ENCODE measurements around the gene RAB4A.
"Not testable (repeated sequence)": the region's sequence is repeated elsewhere in the genome, so short reads cannot be mapped to it uniquely, and the experiment has no call there.

RAB4A gene

GRCh38 chr1:229323201-229323600 is 52.3 kb downstream of the RAB4A start:
- Histone ChIP-seq H2AK5ac (ENCODE audit: low read length) (no peak overlapping the region), H3K4me2 (ENCODE audit: low read length) (no peak overlapping the region), H3K4ac (ENCODE audit: low read depth, low read length) (no peak overlapping the region), H3K79me1 (ENCODE audit: low read length) (no peaks in the 10 kb centered on the region), H2BK15ac (replicated peaks; ENCODE audit: low read depth) (no peak overlapping the region), H3K36me3 (ENCODE audit: control insufficient read depth, insufficient read depth, low read length) (no peaks in the 10 kb centered on the region), H3K27ac (ENCODE audit: low read depth, low read length) (no peak overlapping the region), H3K27me3 (ENCODE audit: insufficient read depth, low read length, poor library complexity) (no peaks in the 10 kb centered on the region), H2BK5ac (ENCODE audit: low read length) (no peak overlapping the region), H4K5ac (ENCODE audit: low read length) (no peak overlapping the region), H3K56ac (ENCODE audit: low read length) (no peak overlapping the region), H3K18ac (ENCODE audit: low read length) (no peak overlapping the region), H3K4me3 (ENCODE audit: low read length) (no peak overlapping the region), H3K4me1 (ENCODE audit: control insufficient read depth, low read depth, low read length) (no peaks in the 10 kb centered on the region), H3K9ac (ENCODE audit: low read length) (no peak overlapping the region), H3K79me2 (ENCODE audit: control insufficient read depth, insufficient read depth, low read length) (no peaks in the 10 kb centered on the region), H3K23ac (ENCODE audit: low read length) (no peak overlapping the region), H4K8ac (ENCODE audit: low read depth, low read length) (no peak overlapping the region), H2BK120ac (ENCODE audit: low read depth, low read length) (no peak overlapping the region)
- WGBS (ENCODE audit: extremely low coverage, insufficient coverage, low lambda C conversion rate): no CpG with 5 or more reads among the region's 7 CpGs
- no peak for DNase-seq

DNA sequence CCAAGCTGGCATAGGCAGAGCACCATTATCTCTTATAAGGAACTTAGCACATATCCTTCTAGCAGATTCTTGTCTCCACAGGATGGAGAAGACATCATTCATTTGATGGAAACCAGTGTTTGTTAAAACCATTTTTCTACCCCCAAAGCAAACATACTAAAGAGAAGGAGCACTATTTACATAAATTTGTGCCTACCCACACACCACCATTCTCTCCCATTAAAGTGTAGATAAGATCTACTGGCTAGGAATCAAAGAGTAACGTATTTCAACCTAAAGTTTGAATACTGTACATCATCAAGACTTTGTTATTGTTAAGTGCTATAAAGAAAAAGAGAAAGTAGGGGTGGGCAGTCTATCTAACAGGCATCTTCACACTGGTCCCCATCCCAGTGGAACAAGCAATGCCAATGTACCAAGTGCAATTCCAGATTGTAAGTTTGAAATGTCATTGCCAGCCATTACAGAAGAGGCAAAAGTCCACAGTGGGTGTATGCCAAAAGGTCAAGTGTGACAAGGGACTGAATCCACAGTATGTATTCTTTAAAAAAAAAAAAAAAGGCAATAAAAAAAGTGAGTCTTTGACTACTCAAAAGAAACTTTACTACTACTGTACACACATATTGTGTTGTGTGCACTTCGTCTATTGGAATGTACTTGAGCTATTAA is 53.1 kb downstream of the RAB4A start:
- no peak overlapping the region for H3K9ac ChIP-seq (ENCODE audit: low read length)
- no peak overlapping the region for H4K8ac ChIP-seq (ENCODE audit: low read depth, low read length)
- no CpG with 5 or more reads among the region's 2 CpGs for WGBS (ENCODE audit: extremely low coverage, insufficient coverage, low lambda C conversion rate)
- H3K27ac ChIP-seq (ENCODE audit: low read depth, low read length): no peak overlapping the region
- no peak overlapping the region for H2BK120ac ChIP-seq (ENCODE audit: low read depth, low read length)
- H3K18ac ChIP-seq (ENCODE audit: low read length): no peak overlapping the region
- DNase-seq: no peak
- H4K5ac ChIP-seq (ENCODE audit: low read length): no peak overlapping the region
- H3K36me3 ChIP-seq (ENCODE audit: control insufficient read depth, insufficient read depth, low read length): no peaks in the 10 kb centered on the region
- no peaks in the 10 kb centered on the region for H3K4me1 ChIP-seq (ENCODE audit: control insufficient read depth, low read depth, low read length)
- no peak overlapping the region for H3K23ac ChIP-seq (ENCODE audit: low read length)
- H3K56ac ChIP-seq (ENCODE audit: low read length): no peak overlapping the region
- no peak overlapping the region for H2AK5ac ChIP-seq (ENCODE audit: low read length)
- H2BK5ac ChIP-seq (ENCODE audit: low read length): no peak overlapping the region
- H3K4me3 ChIP-seq (ENCODE audit: low read length): no peak overlapping the region
- no peak overlapping the region for H3K4me2 ChIP-seq (ENCODE audit: low read length)
- H3K79me2 ChIP-seq (ENCODE audit: control insufficient read depth, insufficient read depth, low read length): no peaks in the 10 kb centered on the region
- no peaks in the 10 kb centered on the region for H3K79me1 ChIP-seq (ENCODE audit: low read length)
- no peaks in the 10 kb centered on the region for H3K27me3 ChIP-seq (ENCODE audit: insufficient read depth, low read length, poor library complexity)
- no peak overlapping the region for H2BK15ac ChIP-seq (replicated peaks; ENCODE audit: low read depth)
- no peak overlapping the region for H3K4ac ChIP-seq (ENCODE audit: low read depth, low read length)

GRCh38 chr1:229325401-229325800 is 54.5 kb downstream of the RAB4A start:
- Histone ChIP-seq H3K79me2 (ENCODE audit: control insufficient read depth, insufficient read depth, low read length) (no peaks in the 10 kb centered on the region), H2BK5ac (ENCODE audit: low read length) (no peak overlapping the region), H4K5ac (ENCODE audit: low read length) (no peak overlapping the region), H2BK15ac (replicated peaks; ENCODE audit: low read depth) (no peak overlapping the region), H3K23ac (ENCODE audit: low read length) (no peak overlapping the region), H3K27me3 (ENCODE audit: insufficient read depth, low read length, poor library complexity) (no peaks in the 10 kb centered on the region), H2BK120ac (ENCODE audit: low read depth, low read length) (no peak overlapping the region), H3K18ac (ENCODE audit: low read length) (no peak overlapping the region), H3K9ac (ENCODE audit: low read length) (no peak overlapping the region), H3K56ac (ENCODE audit: low read length) (no peak overlapping the region), H3K4me3 (ENCODE audit: low read length) (no peak overlapping the region), H3K27ac (ENCODE audit: low read depth, low read length) (no peak overlapping the region), H4K8ac (ENCODE audit: low read depth, low read length) (no peak overlapping the region), H3K36me3 (ENCODE audit: control insufficient read depth, insufficient read depth, low read length) (no peaks in the 10 kb centered on the region), H3K79me1 (ENCODE audit: low read length) (no peaks in the 10 kb centered on the region), H3K4me1 (ENCODE audit: control insufficient read depth, low read depth, low read length) (no peaks in the 10 kb centered on the region), H3K4ac (ENCODE audit: low read depth, low read length) (no peak overlapping the region), H3K4me2 (ENCODE audit: low read length) (no peak overlapping the region), H2AK5ac (ENCODE audit: low read length) (no peak overlapping the region)
- WGBS (ENCODE audit: extremely low coverage, insufficient coverage, low lambda C conversion rate): no CpG with 5 or more reads among the region's 2 CpGs
- DNase-seq: no peak

GRCh38 chr1:229325853-229326487 is 55.1 kb downstream of the RAB4A start:
- H3K27me3 ChIP-seq (ENCODE audit: insufficient read depth, low read length, poor library complexity): no peaks in the 10 kb centered on the region
- no peak overlapping the region for H2BK15ac ChIP-seq (replicated peaks; ENCODE audit: low read depth)
- H4K8ac ChIP-seq (ENCODE audit: low read depth, low read length): no peak overlapping the region
- H3K79me2 ChIP-seq (ENCODE audit: control insufficient read depth, insufficient read depth, low read length): no peaks in the 10 kb centered on the region
- H4K5ac ChIP-seq (ENCODE audit: low read length): no peak overlapping the region
- no peak overlapping the region for H3K4ac ChIP-seq (ENCODE audit: low read depth, low read length)
- H3K23ac ChIP-seq (ENCODE audit: low read length): no peak overlapping the region
- no peak overlapping the region for H3K4me3 ChIP-seq (ENCODE audit: low read length)
- H3K56ac ChIP-seq (ENCODE audit: low read length): no peak overlapping the region
- H3K4me1 ChIP-seq (ENCODE audit: control insufficient read depth, low read depth, low read length): no peaks in the 10 kb centered on the region
- no peak overlapping the region for H2BK5ac ChIP-seq (ENCODE audit: low read length)
- no peak overlapping the region for H2AK5ac ChIP-seq (ENCODE audit: low read length)
- no peak for DNase-seq
- no peak overlapping the region for H3K4me2 ChIP-seq (ENCODE audit: low read length)
- H2BK120ac ChIP-seq (ENCODE audit: low read depth, low read length): no peak overlapping the region
- H3K27ac ChIP-seq (ENCODE audit: low read depth, low read length): no peak overlapping the region
- H3K36me3 ChIP-seq (ENCODE audit: control insufficient read depth, insufficient read depth, low read length): no peaks in the 10 kb centered on the region
- WGBS (ENCODE audit: extremely low coverage, insufficient coverage, low lambda C conversion rate): no CpG with 5 or more reads among the region's 10 CpGs
- no peak overlapping the region for H3K9ac ChIP-seq (ENCODE audit: low read length)
- no peak overlapping the region for H3K18ac ChIP-seq (ENCODE audit: low read length)
- H3K79me1 ChIP-seq (ENCODE audit: low read length): no peaks in the 10 kb centered on the region

DNA sequence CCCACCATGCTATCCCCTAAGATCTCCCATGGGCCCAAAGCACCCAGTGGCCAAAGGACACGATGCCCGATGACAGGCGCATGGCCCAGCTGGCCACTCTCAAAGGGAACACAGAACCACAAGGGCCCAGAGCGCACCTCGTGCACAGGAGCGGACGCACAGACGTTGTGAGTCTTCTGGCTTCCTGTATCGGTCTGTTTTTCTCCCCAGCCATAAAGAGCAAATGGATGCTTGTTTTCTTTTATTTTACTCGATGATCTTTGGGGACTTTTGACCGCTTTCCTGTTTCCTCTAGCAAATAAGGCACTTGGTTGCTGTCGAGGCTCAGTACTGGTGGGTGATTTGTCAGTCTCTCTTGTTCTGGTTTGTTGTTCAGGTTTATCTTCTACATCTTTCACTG is 55.7 kb downstream of the RAB4A start:
- no peaks in the 10 kb centered on the region for H3K79me2 ChIP-seq (ENCODE audit: control insufficient read depth, insufficient read depth, low read length)
- WGBS (ENCODE audit: extremely low coverage, insufficient coverage, low lambda C conversion rate): no CpG with 5 or more reads among the region's 12 CpGs
- no peak overlapping the region for H2BK120ac ChIP-seq (ENCODE audit: low read depth, low read length)
- H3K36me3 ChIP-seq (ENCODE audit: control insufficient read depth, insufficient read depth, low read length): no peaks in the 10 kb centered on the region
- H2BK5ac ChIP-seq (ENCODE audit: low read length): no peak overlapping the region
- DNase-seq: no peak
- H3K4ac ChIP-seq (ENCODE audit: low read depth, low read length): no peak overlapping the region
- H3K9ac ChIP-seq (ENCODE audit: low read length): no peak overlapping the region
- no peak overlapping the region for H2BK15ac ChIP-seq (replicated peaks; ENCODE audit: low read depth)
- H2AK5ac ChIP-seq (ENCODE audit: low read length): no peak overlapping the region
- H3K56ac ChIP-seq (ENCODE audit: low read length): no peak overlapping the region
- no peaks in the 10 kb centered on the region for H3K27me3 ChIP-seq (ENCODE audit: insufficient read depth, low read length, poor library complexity)
- no peak overlapping the region for H3K4me3 ChIP-seq (ENCODE audit: low read length)
- H3K23ac ChIP-seq (ENCODE audit: low read length): no peak overlapping the region
- no peaks in the 10 kb centered on the region for H3K4me1 ChIP-seq (ENCODE audit: control insufficient read depth, low read depth, low read length)
- H4K5ac ChIP-seq (ENCODE audit: low read length): no peak overlapping the region
- H4K8ac ChIP-seq (ENCODE audit: low read depth, low read length): no peak overlapping the region
- no peak overlapping the region for H3K27ac ChIP-seq (ENCODE audit: low read depth, low read length)
- no peaks in the 10 kb centered on the region for H3K79me1 ChIP-seq (ENCODE audit: low read length)
- no peak overlapping the region for H3K18ac ChIP-seq (ENCODE audit: low read length)
- no peak overlapping the region for H3K4me2 ChIP-seq (ENCODE audit: low read length)

DNA sequence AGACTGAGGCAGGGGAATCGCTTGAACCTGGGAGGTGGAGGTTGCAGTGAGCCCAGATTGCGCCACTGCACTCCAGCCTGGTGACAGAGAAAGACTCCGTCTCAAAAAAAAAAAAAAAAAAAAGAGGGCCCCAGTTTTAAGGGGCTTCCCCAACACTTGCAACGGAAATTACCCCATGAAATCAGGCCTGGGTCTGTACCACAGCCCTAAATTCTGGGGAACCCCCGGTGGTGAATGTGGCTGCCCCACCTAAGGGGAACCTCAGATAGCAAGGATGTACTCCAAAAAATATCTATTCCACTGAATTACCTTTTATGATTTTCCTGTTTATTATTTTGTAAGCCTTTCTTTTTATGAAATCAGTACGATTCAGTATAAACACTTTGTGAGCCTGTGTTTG is 56.9 kb downstream of the RAB4A start:
- H3K4ac ChIP-seq (ENCODE audit: low read depth, low read length); H3K4me2 ChIP-seq (ENCODE audit: low read length); DNase-seq; H3K18ac ChIP-seq (ENCODE audit: low read length); H3K9ac ChIP-seq (ENCODE audit: low read length); H3K27ac ChIP-seq (ENCODE audit: low read depth, low read length); H3K27me3 ChIP-seq (ENCODE audit: insufficient read depth, low read length, poor library complexity); H3K4me1 ChIP-seq (ENCODE audit: control insufficient read depth, low read depth, low read length); H4K8ac ChIP-seq (ENCODE audit: low read depth, low read length); H3K36me3 ChIP-seq (ENCODE audit: control insufficient read depth, insufficient read depth, low read length); H4K5ac ChIP-seq (ENCODE audit: low read length); H2AK5ac ChIP-seq (ENCODE audit: low read length); H3K56ac ChIP-seq (ENCODE audit: low read length); H3K79me1 ChIP-seq (ENCODE audit: low read length); H2BK120ac ChIP-seq (ENCODE audit: low read depth, low read length); H3K4me3 ChIP-seq (ENCODE audit: low read length); H3K23ac ChIP-seq (ENCODE audit: low read length); H2BK5ac ChIP-seq (ENCODE audit: low read length); H3K79me2 ChIP-seq (ENCODE audit: control insufficient read depth, insufficient read depth, low read length); H2BK15ac ChIP-seq (replicated peaks; ENCODE audit: low read depth): not testable (repeated sequence)
- WGBS (ENCODE audit: extremely low coverage, insufficient coverage, low lambda C conversion rate): no CpG with 5 or more reads among the region's 6 CpGs

Data from mesendoderm (in vitro differentiated cells).